Neural crest cell (in vitro differentiated cells): ENCODE results near the gene LCOR. TPM values are rescaled to one million over a fixed set of nuclear protein-coding genes. Genes with fewer than 3 reads are reported as not detected.
A peak's percentile ranks its signal among the peaks of the same experiment; 100 is the strongest.

ENCODE experiments used
- DNase-seq: peaks from one replicate; pipeline ENCODE4 v3.0.0; 2021; ENCODE audit warnings: low read depth, mixed read lengths, low spot score
- H3K27ac Mint-ChIP-seq: one replicate; pipeline ENCODE4 v1.8.0; 2021; ENCODE audit warnings: mild to moderate bottlenecking, mixed read lengths; ENCODE audit not compliant: unreplicated experiment
- H3K27me3 Mint-ChIP-seq: 2 replicates; pipeline ENCODE4 v1.8.0; 2021; ENCODE audit warnings: low read depth, mild to moderate bottlenecking, mixed read lengths
- H3K36me3 Mint-ChIP-seq: 2 replicates; pipeline ENCODE4 v1.8.0; 2021; ENCODE audit warnings: low read depth, mild to moderate bottlenecking, mixed read lengths
- H3K4me1 Mint-ChIP-seq: 2 replicates; pipeline ENCODE4 v1.8.0; 2021; ENCODE audit warnings: mixed read lengths
- H3K4me3 Mint-ChIP-seq: one replicate; pipeline ENCODE4 v1.8.0; 2021; ENCODE audit warnings: mild to moderate bottlenecking, mixed read lengths
- H3K9me3 Mint-ChIP-seq: 2 replicates; pipeline ENCODE4 v1.8.0; 2021; ENCODE audit warnings: mixed read lengths
- CTCF ChIP-seq: fragments of 200-600 bp; sonication (generic); conservative IDR thresholded peaks from 2 replicates; pipeline ENCODE4 v1.5.0; 2021; ENCODE audit warnings: antibody characterized with exemption, mild to moderate bottlenecking
- total RNA-seq: library from RNA; stranded (reverse); gene quantifications from 2 replicates; pipeline ENCODE4 v1.2.1, GENCODE V29; 2021

The LCOR gene
- total RNA-seq, 1 donor from 2014 or later, result 54.4 TPM

DNA sequence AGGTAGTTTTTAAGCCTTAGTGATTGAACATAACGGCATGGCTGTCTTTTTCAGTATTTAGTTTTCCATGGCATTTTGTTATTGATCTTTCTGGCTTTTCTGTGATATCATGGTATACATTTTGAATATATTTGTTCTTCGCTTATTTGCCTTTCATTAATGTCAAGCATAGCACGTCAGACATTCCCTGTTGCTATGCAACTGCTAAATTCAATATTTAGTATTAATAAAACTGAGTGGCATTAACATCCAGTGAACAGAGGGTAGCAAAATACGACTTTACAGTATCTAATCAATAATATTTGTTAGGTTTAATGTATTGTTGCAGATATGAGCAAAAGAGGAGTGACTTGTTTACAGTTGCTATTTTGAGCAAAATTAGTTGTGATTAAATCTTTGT, 72.5 kb downstream of the LCOR start:
- H3K4me3 Mint-ChIP-seq, result no peak overlapping the region
- no peak overlapping the region for H3K27ac Mint-ChIP-seq
- H3K27me3 Mint-ChIP-seq, result no peaks in the 10 kb centered on the region
- DNase-seq, result no peak
- H3K9me3 Mint-ChIP-seq, result no peaks in the 10 kb centered on the region
- H3K4me1 Mint-ChIP-seq, result peaks cover 29% of the 10 kb centered on the region
- peaks cover 12% of the 10 kb centered on the region for H3K36me3 Mint-ChIP-seq
- TF ChIP-seq CTCF, result no peak

DNA sequence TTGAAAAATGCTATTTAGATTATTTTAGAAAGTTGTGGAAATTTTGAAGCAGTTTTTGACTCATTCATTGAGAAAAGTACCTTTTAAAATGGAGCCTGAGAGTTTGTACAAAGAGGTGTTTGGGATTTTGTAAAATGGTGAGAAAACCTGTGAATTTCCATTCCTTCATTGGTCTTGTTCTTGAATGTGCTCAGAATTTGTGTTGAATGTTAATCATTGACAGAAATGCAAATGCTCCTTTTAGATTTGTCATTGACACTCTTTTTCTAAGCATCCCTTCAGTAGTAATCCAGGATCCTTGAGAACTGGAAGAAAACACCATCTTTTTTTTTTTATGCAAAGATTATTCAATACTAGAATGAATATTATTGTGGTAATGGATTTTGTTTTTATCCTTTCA, 74.8 kb downstream of the LCOR start:
- Mint-ChIP-seq H3K27me3 (no peaks in the 10 kb centered on the region), H3K27ac (no peak overlapping the region), H3K36me3 (peaks cover 12% of the 10 kb centered on the region), H3K4me3 (no peak overlapping the region), H3K9me3 (no peaks in the 10 kb centered on the region), H3K4me1 (peaks cover 34% of the 10 kb centered on the region)
- no peak for TF ChIP-seq CTCF
- no peak for DNase-seq

DNA sequence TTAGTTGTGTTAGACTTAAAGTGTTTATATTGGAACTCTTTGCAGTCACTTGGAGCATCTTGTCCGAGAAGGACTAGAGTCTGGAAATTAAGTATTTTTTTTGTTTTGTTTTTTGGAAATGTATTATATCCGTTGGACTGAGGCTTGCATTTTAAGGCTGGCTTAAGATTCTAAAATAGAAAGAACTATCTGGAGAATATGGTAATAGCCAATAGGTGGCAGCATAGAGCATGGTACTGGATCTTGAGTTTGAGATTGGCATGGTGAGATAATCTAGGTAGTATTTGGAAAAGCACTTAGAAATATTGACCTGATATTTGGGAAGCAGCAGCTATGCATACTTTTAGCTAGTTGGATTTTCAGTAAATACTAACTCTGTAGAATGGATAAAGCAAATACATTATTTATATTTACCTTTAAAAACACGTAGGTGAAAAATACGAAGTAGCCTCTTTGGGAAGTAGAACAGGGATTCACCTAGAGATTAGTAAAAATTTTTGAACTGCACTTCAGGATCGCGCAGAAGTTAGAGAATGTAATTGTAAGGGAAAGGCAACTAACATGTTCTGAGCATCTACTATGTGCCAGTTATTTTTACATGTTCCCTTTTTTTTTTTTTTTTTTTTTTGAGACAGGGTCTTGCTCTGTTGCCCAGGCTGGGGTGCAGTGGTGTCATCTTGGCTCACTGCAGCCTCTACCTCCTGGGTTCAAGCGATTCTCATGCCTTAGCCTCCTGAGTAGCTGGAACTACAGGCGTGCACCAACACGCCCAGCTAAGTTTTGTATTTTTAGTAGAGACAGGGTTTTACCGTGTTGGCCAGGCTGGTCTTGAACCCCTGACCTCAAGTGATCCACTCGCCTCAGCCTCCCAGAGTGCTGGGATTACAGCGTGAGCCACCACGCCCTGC, 78.6 kb downstream of the LCOR start:
- peaks cover 14% of the 10 kb centered on the region for H3K4me1 Mint-ChIP-seq
- no peaks in the 10 kb centered on the region for H3K9me3 Mint-ChIP-seq
- H3K4me3 Mint-ChIP-seq, result no peak overlapping the region
- peaks cover 16% of the 10 kb centered on the region for H3K36me3 Mint-ChIP-seq
- no peak overlapping the region for H3K27ac Mint-ChIP-seq
- peak; percentile 75 for TF ChIP-seq CTCF
- H3K27me3 Mint-ChIP-seq, result no peaks in the 10 kb centered on the region
- DNase-seq, result peak; percentile 5

- H3K27me3 Mint-ChIP-seq, result no peaks in the 10 kb centered on the region
- H3K4me1 Mint-ChIP-seq, result peaks cover 11% of the 10 kb centered on the region
- no peaks in the 10 kb centered on the region for H3K9me3 Mint-ChIP-seq
- no peak overlapping the region for H3K27ac Mint-ChIP-seq
- no peak for TF ChIP-seq CTCF
- no peak overlapping the region for H3K4me3 Mint-ChIP-seq
- no peak for DNase-seq
- peaks cover 16% of the 10 kb centered on the region for H3K36me3 Mint-ChIP-seq
Measured at GRCh38 chr10:96912405-96912804, 80.3 kb downstream of the LCOR start.

GRCh38 chr10:96913906-96914305, 81.8 kb downstream of the LCOR start:
- Mint-ChIP-seq H3K9me3 (no peaks in the 10 kb centered on the region), H3K4me1 (peaks cover 15% of the 10 kb centered on the region), H3K36me3 (peaks cover 16% of the 10 kb centered on the region), H3K27ac (no peak overlapping the region), H3K4me3 (no peak overlapping the region), H3K27me3 (no peaks in the 10 kb centered on the region)
- no peak for DNase-seq
- TF ChIP-seq CTCF, result no peak
